ENCODE data around the gene CARM1.

The CARM1 gene

DNA sequence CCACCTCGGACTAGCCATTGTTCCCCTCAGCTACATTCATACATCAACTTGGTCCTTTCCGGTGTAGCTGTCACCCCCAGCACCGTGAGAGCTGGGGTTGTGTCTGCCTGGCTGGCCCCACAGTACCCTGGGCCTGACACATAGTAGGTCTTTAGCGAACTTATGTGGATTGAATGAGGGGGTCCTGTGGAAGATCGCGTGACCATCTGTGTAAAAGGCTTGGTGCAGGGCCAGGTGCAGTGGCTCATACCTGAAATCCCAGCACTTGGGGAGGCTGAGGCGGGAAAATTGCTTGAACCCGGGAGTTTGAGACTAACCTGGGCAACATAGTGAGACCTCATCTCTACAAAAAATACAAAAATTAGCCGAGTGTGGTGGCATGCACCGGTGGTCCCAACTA is 91.5 kb downstream of the CARM1 start:
- Histone ChIP-seq H3K27me3 (ENCODE audit: control insufficient read depth, insufficient read depth, low read length) (no peaks in the 10 kb centered on the region), H3K4me1 (ENCODE audit: control insufficient read depth, insufficient read depth, low read length) (peaks cover 5% of the 10 kb centered on the region), H3K9ac (ENCODE audit: low read depth, low read length) (no peak overlapping the region), H3K4me3 (ENCODE audit: low read depth, low read length) (no peak overlapping the region), H3K9me3 (ENCODE audit: control insufficient read depth, insufficient read depth, low read length) (no peaks in the 10 kb centered on the region), H3K36me3 (ENCODE audit: control insufficient read depth, insufficient read depth, low read length) (no peaks in the 10 kb centered on the region)

GRCh38 chr19:10963865-10964264 is 92.5 kb downstream of the CARM1 start:
- Histone ChIP-seq H3K27me3 (ENCODE audit: control insufficient read depth, insufficient read depth, low read length) (no peaks in the 10 kb centered on the region), H3K4me3 (ENCODE audit: low read depth, low read length) (no peak overlapping the region), H3K9ac (ENCODE audit: low read depth, low read length) (no peak overlapping the region), H3K4me1 (ENCODE audit: control insufficient read depth, insufficient read depth, low read length) (peaks cover 5% of the 10 kb centered on the region), H3K36me3 (ENCODE audit: control insufficient read depth, insufficient read depth, low read length) (no peaks in the 10 kb centered on the region), H3K9me3 (ENCODE audit: control insufficient read depth, insufficient read depth, low read length) (no peaks in the 10 kb centered on the region)

DNA sequence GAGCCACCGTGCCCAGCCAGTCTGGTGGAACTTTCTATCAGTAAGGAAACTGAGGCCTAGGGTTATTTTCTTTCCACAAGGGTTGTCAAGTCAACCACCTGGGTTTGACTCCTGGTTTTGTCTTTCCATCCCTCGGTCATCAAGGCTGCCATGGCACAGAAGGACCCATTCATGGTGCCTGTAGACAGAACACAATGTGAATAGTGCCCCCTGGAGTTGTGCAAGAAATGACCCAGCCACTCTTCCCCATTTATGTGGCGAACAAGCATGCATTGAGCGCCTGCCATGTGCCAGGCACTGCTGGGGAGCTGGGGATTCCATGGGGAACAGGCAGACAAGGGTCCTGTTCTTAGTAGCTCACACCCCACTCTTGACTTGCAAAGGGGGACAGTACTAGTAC is 93.5 kb downstream of the CARM1 start:
- Histone ChIP-seq H3K4me1 (ENCODE audit: control insufficient read depth, insufficient read depth, low read length) (peaks cover 5% of the 10 kb centered on the region), H3K4me3 (ENCODE audit: low read depth, low read length) (no peak overlapping the region), H3K27me3 (ENCODE audit: control insufficient read depth, insufficient read depth, low read length) (no peaks in the 10 kb centered on the region)

GRCh38 chr19:10965398-10965797 is 94.0 kb downstream of the CARM1 start:
- Histone ChIP-seq H3K27me3 (ENCODE audit: control insufficient read depth, insufficient read depth, low read length) (no peaks in the 10 kb centered on the region), H3K9ac (ENCODE audit: low read depth, low read length) (no peak overlapping the region), H3K4me1 (ENCODE audit: control insufficient read depth, insufficient read depth, low read length) (peaks cover 5% of the 10 kb centered on the region), H3K9me3 (ENCODE audit: control insufficient read depth, insufficient read depth, low read length) (no peaks in the 10 kb centered on the region), H3K36me3 (ENCODE audit: control insufficient read depth, insufficient read depth, low read length) (no peaks in the 10 kb centered on the region), H3K4me3 (ENCODE audit: low read depth, low read length) (no peak overlapping the region)

More for the DNA sequence above, 93.5 kb downstream of the CARM1 start:
- no peaks in the 10 kb centered on the region for H3K36me3 ChIP-seq (ENCODE audit: control insufficient read depth, insufficient read depth, low read length)
- H3K9me3 ChIP-seq (ENCODE audit: control insufficient read depth, insufficient read depth, low read length): no peaks in the 10 kb centered on the region
- no peak overlapping the region for H3K9ac ChIP-seq (ENCODE audit: low read depth, low read length)

DNA sequence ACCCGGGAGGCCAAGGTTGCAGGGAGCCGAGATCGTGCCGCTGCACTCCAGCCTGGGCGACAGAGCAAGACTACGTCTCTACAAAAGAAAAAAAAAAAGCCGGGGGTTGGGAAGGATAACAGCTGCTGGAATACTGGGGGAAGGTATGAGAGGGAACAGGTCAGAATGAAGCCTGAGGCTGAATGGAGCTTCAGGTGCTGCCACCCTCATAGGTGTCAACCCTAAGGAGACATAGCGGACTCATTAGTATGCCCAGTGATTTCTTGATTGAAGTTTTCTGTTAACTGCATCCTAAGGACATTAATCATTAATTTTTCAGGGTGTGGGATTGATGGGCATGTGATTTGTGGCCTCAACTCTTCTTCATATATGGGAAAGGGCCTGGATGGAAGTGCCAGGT is 95.5 kb downstream of the CARM1 start:
- Histone ChIP-seq H3K9me3 (ENCODE audit: control insufficient read depth, insufficient read depth, low read length) (no peaks in the 10 kb centered on the region), H3K9ac (ENCODE audit: low read depth, low read length) (no peak overlapping the region), H3K4me3 (ENCODE audit: low read depth, low read length) (no peak overlapping the region), H3K27me3 (ENCODE audit: control insufficient read depth, insufficient read depth, low read length) (no peaks in the 10 kb centered on the region), H3K36me3 (ENCODE audit: control insufficient read depth, insufficient read depth, low read length) (no peaks in the 10 kb centered on the region), H3K4me1 (ENCODE audit: control insufficient read depth, insufficient read depth, low read length) (peaks cover 5% of the 10 kb centered on the region)

DNA sequence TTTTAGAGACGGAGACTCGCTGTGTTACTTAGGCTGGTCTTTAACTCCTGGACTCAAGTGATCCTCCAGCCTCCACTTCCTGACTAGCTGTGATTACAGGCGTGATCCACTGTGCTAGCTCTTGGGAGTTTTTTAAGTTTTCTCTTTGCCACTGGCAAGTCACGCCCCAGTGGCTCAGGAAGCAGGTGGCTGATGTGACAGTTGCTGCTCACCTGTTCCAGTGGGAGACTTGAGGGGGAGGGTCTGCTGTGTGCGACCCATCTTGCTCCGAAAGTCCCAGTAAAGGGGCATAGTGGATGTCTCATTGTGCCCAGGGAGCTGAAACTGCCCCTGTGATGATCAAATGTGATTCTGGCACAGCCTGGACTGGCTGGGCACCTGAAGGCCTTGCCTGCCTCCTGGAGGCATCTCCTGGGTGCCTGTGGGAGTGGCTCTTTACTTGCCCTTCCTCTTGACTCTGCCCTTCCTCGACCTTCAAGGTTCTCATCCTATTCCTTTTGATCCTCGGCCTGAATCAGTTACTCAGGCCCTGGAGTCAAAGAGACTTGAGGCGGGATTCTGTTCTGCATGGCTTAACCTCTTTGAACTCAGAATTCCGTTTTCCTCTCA is 97.3 kb downstream of the CARM1 start:
- Histone ChIP-seq H3K36me3 (ENCODE audit: control insufficient read depth, insufficient read depth, low read length) (no peaks in the 10 kb centered on the region), H3K9ac (ENCODE audit: low read depth, low read length) (no peak overlapping the region), H3K27me3 (ENCODE audit: control insufficient read depth, insufficient read depth, low read length) (no peaks in the 10 kb centered on the region), H3K4me1 (ENCODE audit: control insufficient read depth, insufficient read depth, low read length) (peaks cover 5% of the 10 kb centered on the region), H3K9me3 (ENCODE audit: control insufficient read depth, insufficient read depth, low read length) (no peaks in the 10 kb centered on the region), H3K4me3 (ENCODE audit: low read depth, low read length) (no peak overlapping the region)

DNA sequence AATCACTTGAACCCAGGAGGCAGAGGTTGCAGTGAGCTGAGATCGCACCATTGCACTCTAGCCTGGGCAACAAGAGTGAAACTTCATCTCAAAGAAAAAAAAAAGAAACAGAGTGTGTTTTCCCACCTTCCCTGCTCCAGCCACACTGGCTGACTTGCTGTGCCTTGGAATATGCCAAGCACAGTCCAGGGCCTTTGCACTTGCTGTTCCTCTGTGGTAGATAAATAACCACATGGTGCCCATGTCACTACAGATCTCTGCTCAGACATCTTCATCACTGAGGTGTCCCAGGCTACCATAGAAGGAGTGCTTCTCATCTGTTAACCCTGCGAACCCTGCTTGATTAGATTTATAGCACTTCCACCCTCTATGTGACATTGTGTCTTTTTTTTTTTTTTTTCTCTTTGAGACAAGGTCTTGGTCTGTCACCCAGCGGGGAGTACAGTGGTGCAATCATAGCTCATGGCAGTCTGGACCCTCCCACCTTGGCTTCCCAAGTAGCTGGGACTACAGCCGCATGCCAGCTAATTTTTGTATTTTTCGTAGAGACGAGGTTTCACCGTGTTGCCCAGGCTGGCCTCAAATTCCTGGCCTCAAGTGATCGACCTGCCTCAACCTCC is 99.9 kb downstream of the CARM1 start:
- Histone ChIP-seq H3K36me3 (ENCODE audit: control insufficient read depth, insufficient read depth, low read length) (peaks cover 3% of the 10 kb centered on the region), H3K4me1 (ENCODE audit: control insufficient read depth, insufficient read depth, low read length) (no peaks in the 10 kb centered on the region), H3K9ac (ENCODE audit: low read depth, low read length) (no peak overlapping the region)

More for the DNA sequence above, 99.9 kb downstream of the CARM1 start:
- Histone ChIP-seq H3K27me3 (ENCODE audit: control insufficient read depth, insufficient read depth, low read length) (no peaks in the 10 kb centered on the region), H3K9me3 (ENCODE audit: control insufficient read depth, insufficient read depth, low read length) (no peaks in the 10 kb centered on the region), H3K4me3 (ENCODE audit: low read depth, low read length) (no peak overlapping the region)
